Testis (tissue), 3 donors: Measurements from ENCODE around the gene RTL1. TPM values are rescaled to one million over a fixed set of nuclear protein-coding genes. Genes with fewer than 3 reads are reported as not detected.

Experiments used
- DNase-seq: peaks from one replicate; pipeline ENCODE4 v3.0.0-alpha.2; 2019
- H3K27ac ChIP-seq, 2 donors: fragments of 200-600 bp; sonication (generic); one replicate each; pipeline ENCODE4 v1.5.1; 2019
- H3K27me3 ChIP-seq: fragments of 200-600 bp; sonication (generic); one replicate; pipeline ENCODE4 v1.5.1; 2019
- H3K36me3 ChIP-seq: fragments of 200-600 bp; sonication (generic); one replicate; pipeline ENCODE4 v1.5.1; 2017; ENCODE audit warnings: low read depth; ENCODE audit errors: missing control alignments
- H3K4me1 ChIP-seq: fragments of 200-600 bp; sonication (generic); one replicate; pipeline ENCODE4 v1.5.1; 2019
- H3K4me3 ChIP-seq, 2 donors: fragments of 200-600 bp; sonication (generic); one replicate each; pipeline ENCODE4 v1.5.1; 2017 to 2019
- H3K9me3 ChIP-seq: fragments of 200-600 bp; sonication (generic); one replicate; pipeline ENCODE4 v1.5.1; 2017
- CTCF ChIP-seq, 3 experiments: fragments of 450-650 bp in 2 of 3; fragments of 200-600 bp in 1 of 3; sonication (generic) in 1 of 3; IDR thresholded peaks; one replicate each; pipeline ENCODE4 v1.5.1; 2016 to 2019; ENCODE audit warnings: antibody characterized with exemption in 3 of 3, mild to moderate bottlenecking in 2 of 3, moderate library complexity in 1 of 3
- POLR2A ChIP-seq: fragments of 450-650 bp; IDR thresholded peaks from one replicate; pipeline ENCODE4 v1.6.1; 2017; ENCODE audit warnings: antibody characterized with exemption, mild to moderate bottlenecking, moderate library complexity
- WGBS, 2 donors: methylation state at CpG; one replicate each; pipeline ENCODE4 v1.1.5; 2018; 5-methylcytosine and 5-hydroxymethylcytosine counted together
- intact Hi-C: fragments of 100-400 bp; cut with DNase I; formaldehyde crosslinking; loops from one replicate; pipeline ENCODE4 v1.15.1; 2023; ENCODE audit warnings: low total_unique reads
- polyA plus RNA-seq: library from polyadenylated mRNA; stranded (reverse); fragments of 350-450 nt; fragmentation: Illumina TruSeq; extraction: RNeasy Lipid Tissue Mini Kit (QIAGEN cat#74804); gene quantifications from one replicate; pipeline ENCODE4 v1.2.3, GENCODE V29; 2014; ENCODE audit warnings: low read depth, low replicate concordance; ENCODE audit not compliant: insufficient read depth
- total RNA-seq, 2 donors: library from RNA; depleted of rRNA; stranded (reverse); fragments of >200 nt; gene quantifications; one replicate each; pipeline ENCODE4 v1.2.3, GENCODE V29; 2016

RTL1 gene
- total and polyA plus RNA-seq, 3 donors from 2014 or later = 0.34 to 1.2 (median 0.94) TPM

DNA sequence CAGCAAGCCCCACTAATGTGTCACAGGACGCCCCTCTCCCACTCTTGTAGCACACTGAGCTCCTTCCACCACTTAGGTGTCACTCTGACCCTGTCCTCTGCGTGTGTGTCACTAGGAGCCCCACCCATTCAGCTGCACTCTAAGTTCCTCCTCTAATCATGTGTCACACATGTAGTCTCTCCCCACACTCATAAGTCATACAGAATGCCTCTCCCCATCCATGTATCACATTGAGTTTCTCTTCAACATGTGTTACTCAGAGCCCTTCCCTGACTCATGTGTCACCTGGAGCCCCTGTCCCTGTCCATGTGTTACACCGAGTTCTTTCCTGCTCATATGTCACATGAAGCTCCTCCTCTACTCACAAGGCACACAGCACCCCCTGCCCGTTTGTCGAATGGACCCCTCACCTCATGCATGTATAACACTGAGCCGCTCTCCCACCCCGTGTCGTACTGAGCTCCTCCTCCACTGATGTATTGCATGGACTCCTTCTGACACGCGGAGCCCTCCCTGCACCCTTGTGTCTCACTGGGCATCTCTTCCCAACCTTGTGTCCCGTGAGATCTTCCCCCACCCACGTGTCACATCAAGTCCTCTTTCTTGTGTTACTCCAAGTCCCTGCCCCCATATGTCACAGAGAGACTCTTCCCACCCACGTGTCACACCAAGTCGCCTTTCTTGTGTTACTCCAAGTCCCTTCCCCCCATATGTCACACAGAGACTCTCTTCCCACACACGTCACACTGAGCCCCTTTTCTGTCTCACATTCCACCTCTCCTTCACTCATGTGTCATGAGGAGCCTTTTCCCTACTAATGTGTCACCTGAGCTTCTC is 31.0 kb downstream of the RTL1 start:
- TF ChIP-seq CTCF (IDR thresholded peaks at IDR 0.05) (no peak), POLR2A (no peak)
- WGBS, 2 donors = 78 to 80% methylated on average over 15 of the region's 15 CpGs
- intact Hi-C loops = no loop called here
- Histone ChIP-seq H3K9me3 (no peaks in the 10 kb centered on the region), H3K27ac (no peak overlapping the region), H3K4me1 (no peaks in the 10 kb centered on the region), H3K27me3 (no peaks in the 10 kb centered on the region), H3K36me3 (no peaks in the 10 kb centered on the region), H3K4me3 (no peak overlapping the region)
- DNase-seq = no peak

DNA sequence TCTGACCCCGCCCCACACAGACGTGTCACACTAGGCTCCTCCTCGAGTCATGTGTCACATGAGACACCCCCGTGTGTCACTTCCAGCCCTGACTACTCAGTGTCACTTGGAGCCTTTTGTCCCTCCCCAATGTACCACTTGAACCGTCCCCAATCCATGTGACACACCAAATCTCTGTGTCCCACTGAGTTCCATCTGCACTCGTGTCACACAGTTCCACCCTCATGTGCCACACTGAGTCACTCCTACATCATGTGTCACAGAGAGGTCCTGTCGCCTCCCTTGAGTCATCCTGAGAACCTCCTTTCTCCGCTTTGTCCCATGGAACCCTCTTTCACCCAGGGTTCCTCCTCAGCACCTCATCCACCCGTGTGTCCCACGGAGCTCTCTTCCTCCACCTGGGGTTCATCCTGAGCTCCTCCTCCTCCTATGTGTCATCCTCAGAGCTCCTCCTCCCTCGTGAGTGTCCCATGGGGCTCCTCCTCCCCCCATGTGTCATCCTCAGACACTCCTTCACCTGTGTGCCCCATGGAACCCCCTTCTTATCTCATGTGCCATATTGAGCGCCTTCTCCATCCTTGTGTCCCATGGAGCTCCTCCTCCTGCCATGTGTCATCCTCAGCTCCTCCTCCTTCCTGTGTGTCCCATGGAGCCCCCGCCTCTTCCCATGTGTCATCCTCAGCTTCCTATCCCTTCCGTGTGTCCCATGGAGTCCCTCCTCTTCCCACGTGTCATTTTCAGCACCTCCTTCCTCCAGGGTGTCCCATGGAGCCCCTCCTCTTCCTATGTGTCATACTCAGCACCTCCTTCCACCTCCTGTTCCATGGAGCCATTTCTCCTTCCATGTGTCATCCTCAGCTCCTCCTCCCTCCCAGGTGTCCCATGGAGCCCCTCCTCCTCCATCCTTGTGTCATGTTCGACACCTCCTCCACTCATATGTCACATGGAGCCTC is 32.0 kb downstream of the RTL1 start:
- TF ChIP-seq POLR2A (no peak), CTCF (IDR thresholded peaks at IDR 0.05) (no peak)
- intact Hi-C loops = no loop called here
- no peak for DNase-seq
- H3K27me3 ChIP-seq = no peaks in the 10 kb centered on the region
- no peaks in the 10 kb centered on the region for H3K4me1 ChIP-seq
- no peak overlapping the region for H3K4me3 ChIP-seq
- H3K9me3 ChIP-seq = no peaks in the 10 kb centered on the region
- 79 to 83% methylated on average over 16 of the region's 16 CpGs for WGBS, 2 donors
- H3K27ac ChIP-seq = no peak overlapping the region
- no peaks in the 10 kb centered on the region for H3K36me3 ChIP-seq

GRCh38 chr14:100868621-100869370 is 34.7 kb downstream of the RTL1 start:
- no peaks in the 10 kb centered on the region for H3K36me3 ChIP-seq
- H3K4me1 ChIP-seq = no peaks in the 10 kb centered on the region
- TF ChIP-seq CTCF (IDR thresholded peaks at IDR 0.05) (no peak), POLR2A (no peak)
- H3K27me3 ChIP-seq = no peaks in the 10 kb centered on the region
- H3K9me3 ChIP-seq = no peaks in the 10 kb centered on the region
- intact Hi-C loops = no loop called here
- DNase-seq = no peak
- H3K27ac ChIP-seq = no peak overlapping the region
- no peak overlapping the region for H3K4me3 ChIP-seq
- WGBS, 2 donors = 82 to 90% methylated on average over 19 to 22 of the region's 24 CpGs

DNA sequence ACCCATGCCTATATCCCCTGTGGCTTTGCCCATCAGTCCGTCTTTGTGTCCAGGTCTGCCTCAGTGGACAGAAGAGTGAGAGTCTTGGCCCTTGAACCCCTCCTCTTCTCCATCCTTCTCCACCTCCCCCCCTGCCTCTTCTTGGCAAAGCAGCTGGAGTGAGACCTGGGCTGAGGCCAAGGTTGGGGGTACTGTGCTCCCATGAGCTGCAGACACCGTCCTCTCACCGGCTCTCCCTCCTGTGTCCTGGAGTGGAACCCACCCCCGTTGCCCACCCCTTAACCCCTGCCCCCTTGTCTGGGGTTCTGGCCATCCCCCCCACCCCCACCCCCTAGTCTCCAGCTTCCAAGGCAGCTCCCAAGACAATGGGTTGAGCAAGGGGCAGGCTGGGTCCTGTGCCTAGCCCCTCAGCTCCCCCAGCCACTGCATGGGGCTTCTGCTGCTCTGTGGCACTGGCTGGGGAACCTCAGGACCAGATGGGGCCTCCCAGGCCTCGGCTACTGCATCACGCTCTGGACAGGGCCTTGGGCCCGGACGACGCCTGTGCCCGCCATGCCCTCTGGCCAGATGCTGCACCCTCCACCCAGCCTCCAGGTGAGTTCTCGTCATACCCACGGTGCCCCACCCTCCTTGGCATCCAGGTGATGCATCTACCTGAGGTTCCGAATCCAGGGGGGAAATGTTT is 35.7 kb downstream of the RTL1 start:
- no peaks in the 10 kb centered on the region for H3K36me3 ChIP-seq
- H3K27ac ChIP-seq = no peak overlapping the region
- no peaks in the 10 kb centered on the region for H3K4me1 ChIP-seq
- intact Hi-C loops = no loop called here
- WGBS, 2 donors = 84 to 94% methylated on average over 13 of the region's 13 CpGs
- H3K4me3 ChIP-seq = no peak overlapping the region
- no peak for TF ChIP-seq CTCF (IDR thresholded peaks at IDR 0.05)
- TF ChIP-seq POLR2A = no peak
- DNase-seq = no peak
- H3K9me3 ChIP-seq = no peaks in the 10 kb centered on the region
- no peaks in the 10 kb centered on the region for H3K27me3 ChIP-seq
